GM18499 (cell line): ENCODE results near the gene FSHB.
"Not testable (repeated sequence)": the region's sequence is repeated elsewhere in the genome, so short reads cannot be mapped to it uniquely, and the experiment has no call there.

ENCODE experiments used
- ATAC-seq: cut with Tn5 transposase; IDR thresholded peaks from one replicate; pipeline ENCODE4 v1.9.1; 2021; ENCODE audit warnings: moderate number of reproducible peaks; ENCODE audit not compliant: insufficient read depth, unreplicated experiment

The FSHB gene

DNA sequence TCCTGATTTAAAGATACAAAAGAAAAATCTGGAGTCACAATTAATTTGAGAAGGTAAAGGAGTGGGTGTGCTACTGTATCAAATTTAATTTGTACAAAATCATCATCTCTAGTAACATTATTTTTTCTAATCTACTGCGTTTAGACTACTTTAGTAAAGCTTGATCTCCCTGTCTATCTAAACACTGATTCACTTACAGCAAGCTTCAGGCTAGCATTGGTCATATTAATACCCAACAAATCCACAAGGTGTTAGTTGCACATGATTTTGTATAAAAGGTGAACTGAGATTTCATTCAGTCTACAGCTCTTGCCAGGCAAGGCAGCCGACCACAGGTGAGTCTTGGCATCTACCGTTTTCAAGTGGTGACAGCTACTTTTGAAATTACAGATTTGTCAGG, at the start of gene FSHB:
TSS of gene FSHB (plus strand) at position 301 of the 400 bp plus-strand sequence. CDS start 889 bp downstream, outside the sequence.
- no peak for ATAC-seq

GRCh38 chr11:30186748-30187147, 44.1 kb upstream of the FSHB start:
- ATAC-seq: no peak

GRCh38 chr11:30192620-30193019, 38.2 kb upstream of the FSHB start:
- no peak for ATAC-seq

DNA sequence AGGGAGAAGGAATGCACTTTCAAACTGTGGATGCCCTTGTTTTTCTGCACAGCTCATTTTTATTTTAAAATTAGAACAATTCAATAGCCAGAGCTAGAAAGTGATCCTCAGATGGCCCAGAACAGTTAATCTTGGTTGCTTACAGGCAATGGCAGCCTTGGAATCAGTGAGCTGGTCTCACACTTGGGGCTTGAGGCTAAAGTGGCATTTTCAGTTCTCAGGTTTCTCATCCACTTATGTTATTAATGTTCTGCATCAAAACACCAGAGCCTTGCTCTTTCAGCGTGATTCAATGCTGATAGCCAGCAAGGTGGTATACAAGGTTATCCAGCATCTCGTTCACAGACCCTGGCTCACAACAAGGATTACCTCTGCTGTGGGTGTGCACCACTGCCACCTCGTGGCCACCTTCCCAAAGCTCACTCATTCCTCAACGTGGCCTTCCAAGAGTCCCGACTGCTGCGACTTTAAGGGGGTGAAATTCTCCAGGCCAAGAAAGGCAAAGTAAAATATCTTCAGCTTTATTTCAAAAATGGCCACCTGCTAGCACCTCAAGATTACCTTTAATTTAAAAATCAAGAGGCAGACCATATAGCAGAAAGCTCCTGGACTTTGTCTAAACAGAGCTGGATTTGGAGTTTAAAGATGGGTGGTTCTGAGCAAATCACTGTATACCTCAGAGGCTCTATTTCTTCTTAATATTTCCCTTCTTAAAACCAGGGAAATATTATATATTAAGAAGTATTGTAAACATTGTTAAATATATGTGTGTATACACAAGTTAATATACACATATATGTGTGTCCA, 34.2 kb upstream of the FSHB start:
- peak; percentile 83 for ATAC-seq

DNA sequence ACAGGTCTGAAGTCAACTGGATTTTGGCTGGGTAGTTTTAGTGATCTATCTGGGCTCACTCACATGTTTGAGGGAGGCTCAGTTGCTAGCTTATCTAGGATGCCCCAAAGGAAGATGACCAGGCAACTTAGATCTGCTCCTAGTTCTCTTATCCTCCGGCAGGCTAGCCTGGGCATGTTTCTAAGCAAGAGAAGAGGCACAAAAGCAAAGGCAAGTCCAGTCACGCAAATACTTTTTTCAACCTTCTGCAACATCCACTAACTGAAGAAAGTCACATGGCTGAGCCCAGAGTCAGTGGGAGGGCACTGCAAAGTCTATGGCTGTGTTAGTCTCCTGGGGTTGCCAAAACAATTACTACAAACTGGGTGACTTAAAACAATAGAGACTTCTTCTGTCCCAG, 32.9 kb upstream of the FSHB start:
- ATAC-seq: no peak

DNA sequence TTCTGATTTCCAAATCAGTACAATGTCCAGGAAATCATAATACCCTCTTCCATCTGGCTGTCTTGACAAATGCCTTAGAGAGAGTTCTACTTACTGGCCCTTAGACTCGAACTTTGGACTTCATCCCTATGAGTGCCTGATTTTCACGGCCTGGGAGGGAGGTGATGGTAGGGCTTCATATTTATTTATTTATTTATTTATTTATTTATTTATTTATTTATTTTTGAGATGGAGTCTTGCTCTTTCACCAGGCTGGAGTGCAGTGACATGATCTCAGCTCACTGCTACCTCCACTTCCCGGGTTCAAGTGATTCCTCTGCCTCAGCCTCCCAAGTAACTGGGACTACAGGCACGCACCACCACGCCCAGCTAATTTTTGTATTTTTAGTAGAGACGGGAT, 27.8 kb upstream of the FSHB start:
- ATAC-seq: not testable (repeated sequence)

DNA sequence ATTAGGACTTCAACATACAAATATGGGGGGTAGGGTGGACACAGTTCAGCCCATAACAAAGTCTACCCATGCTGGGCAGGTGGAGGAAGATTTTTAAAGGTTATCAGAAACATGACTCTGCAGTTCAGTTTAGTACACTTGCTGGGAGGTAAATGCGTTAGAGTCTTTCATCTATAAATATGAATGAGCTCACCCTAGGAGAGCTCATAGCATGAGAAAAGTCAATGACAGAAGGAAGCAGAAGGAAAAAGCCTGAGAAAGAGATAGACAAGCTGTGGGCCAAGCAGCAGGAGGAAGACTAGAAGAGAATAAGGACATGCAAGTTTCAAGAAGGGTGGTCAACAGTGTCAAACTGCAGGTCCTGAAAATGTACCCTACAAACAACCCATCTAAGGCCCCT, 27.0 kb upstream of the FSHB start:
- no peak for ATAC-seq

DNA sequence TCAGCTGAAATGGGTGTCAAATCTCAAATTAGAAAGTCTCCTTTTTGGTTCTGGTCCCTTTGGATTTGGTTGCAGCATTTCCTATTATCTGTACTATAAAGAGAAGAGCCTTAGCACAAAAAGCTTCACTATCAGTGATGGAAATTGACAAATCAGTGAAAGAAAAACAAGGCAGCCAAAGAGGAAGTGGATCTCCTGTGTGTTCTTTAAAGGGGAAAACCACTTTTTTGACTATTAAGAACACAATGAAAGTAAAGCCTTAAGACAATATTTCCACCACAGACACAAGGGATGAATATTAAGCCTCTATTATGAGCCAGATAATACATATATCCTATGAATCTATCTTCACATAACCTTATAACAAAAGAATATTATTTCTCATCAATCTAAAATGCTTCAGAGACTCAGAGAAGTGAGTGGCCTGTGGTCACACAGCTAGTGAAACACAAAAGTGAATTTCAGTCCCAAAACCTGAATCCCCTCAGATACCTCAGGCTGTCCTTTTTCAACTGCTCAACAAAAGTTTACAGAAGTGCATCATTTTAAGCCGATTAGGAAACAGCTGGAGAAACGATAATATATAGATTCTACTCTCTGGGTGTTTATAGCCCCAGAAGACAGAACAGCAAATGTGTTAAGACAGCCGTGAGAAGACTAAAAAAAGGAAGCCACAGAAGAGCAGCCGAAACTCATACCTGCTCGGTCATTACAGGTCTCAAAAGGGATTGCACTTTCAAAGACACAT, 24.4 kb upstream of the FSHB start:
- peak; percentile 84 for ATAC-seq

DNA sequence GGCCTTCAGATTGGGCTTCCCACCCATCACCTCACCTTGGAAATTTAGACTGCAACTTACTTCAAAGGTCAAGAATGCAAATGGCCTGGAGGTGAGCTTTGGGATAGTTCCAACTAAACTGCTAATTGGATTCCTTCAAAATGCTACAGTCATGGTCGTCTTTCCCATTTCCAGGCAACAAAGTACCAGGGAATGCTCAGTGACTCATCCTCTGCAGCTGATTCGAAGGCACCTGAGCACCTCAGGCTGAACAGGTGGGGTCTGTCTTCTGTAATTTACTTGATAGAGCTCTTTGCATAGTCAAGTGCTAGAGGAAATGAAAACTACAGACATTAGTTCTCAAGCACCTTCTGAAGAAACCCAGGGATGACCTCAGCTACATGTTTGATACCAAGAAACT, 20.5 kb upstream of the FSHB start:
- no peak for ATAC-seq

DNA sequence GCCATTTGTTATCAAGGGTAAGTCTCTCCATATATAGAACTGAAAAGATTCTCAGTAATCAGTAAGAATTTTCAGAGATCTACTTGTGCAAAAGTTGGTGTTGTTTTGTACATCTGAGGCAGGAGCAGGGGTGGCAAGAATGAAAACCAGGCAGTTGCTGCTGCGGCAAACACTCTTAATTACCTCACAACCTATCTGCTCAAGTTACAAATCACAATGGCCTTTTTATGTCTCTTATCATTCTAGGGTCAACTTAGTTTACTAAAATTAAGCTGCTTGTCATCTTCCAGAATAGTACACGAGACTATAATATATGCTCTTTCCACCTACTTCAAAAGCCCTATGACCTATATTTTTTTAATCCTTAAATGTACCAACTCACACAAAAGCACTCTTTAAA, 14.3 kb upstream of the FSHB start:
- ATAC-seq: no peak

DNA sequence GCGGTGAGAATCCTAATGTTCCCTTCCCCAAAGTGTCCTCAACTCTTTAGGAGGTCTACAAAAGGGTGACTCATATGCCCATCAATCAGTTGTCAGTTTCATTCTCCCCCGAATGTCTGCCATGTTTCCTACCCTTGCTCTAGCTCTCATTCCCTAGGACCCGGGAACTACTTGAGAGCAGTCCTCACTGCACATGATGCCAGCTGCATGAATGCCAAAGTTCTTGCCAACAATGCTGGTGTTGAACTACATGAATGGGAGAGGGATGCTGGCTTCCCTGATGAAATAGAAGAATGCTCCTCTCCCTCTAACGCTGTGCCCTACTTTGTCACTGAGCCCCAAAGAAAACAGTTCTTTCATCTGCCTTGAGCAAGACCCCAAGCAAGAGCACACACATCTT, 12.5 kb upstream of the FSHB start:
- no peak for ATAC-seq

GRCh38 chr11:30225642-30226041, 5.2 kb upstream of the FSHB start:
- no peak for ATAC-seq

- ATAC-seq: no peak
Measured at GRCh38 chr11:30228323-30228884, 2.4 kb upstream of the FSHB start.

DNA sequence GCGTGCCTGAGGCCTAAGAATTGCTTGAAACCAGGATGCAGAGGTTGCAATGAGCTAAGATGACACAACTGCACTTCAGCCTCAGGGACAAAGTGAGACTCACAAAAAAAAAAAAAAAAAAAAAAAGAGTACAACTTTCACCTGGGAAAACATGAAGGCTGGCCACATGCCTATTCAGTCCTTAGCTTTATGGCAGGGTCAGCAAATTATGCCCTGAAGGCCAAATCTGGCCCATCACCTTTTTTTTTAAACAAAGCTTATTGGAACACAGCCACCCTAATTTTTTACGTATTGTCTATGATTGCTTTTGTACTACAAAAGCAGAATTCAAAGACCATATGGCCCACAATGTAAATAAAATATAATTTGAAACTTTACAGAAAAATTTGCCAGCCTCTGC, 8.2 kb downstream of the FSHB start:
- ATAC-seq: no peak

DNA sequence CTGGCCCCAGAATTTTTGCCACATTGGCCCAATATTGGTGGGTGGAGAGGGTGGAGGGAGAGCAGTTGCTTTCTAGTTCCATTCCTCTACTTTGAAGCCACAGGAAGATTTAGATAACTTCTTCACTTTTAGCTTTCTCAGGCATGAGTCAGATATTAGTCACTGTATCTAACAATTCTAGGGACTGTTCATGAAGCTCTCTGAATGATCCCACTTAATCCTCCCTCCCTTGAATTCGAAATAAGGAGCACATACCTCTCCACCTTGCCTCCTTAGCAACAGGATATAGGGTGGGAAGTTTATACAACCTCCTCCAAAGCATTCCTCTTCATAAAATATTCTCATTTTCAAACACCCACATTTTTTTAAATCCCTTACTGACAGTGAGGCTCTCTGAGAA, 13.5 kb downstream of the FSHB start:
- ATAC-seq: no peak

DNA sequence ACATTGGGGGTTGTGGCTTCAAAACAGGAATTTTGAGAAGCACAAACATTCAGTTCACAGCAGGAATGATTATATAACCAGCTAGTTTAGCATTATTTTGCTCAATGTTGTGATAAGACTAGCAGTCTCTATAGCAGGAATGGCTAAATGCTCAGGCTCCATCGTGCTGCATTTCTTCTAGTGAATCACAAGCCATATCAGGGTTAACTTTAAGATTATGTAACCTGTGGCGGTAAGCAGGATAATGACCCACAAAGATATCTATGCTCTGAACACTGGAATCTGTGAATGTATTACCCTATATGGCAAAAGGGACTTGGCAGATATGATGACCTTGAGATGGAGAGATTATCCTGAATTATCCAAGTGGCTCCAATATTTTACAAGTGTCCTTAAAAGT, 14.8 kb downstream of the FSHB start:
- no peak for ATAC-seq

DNA sequence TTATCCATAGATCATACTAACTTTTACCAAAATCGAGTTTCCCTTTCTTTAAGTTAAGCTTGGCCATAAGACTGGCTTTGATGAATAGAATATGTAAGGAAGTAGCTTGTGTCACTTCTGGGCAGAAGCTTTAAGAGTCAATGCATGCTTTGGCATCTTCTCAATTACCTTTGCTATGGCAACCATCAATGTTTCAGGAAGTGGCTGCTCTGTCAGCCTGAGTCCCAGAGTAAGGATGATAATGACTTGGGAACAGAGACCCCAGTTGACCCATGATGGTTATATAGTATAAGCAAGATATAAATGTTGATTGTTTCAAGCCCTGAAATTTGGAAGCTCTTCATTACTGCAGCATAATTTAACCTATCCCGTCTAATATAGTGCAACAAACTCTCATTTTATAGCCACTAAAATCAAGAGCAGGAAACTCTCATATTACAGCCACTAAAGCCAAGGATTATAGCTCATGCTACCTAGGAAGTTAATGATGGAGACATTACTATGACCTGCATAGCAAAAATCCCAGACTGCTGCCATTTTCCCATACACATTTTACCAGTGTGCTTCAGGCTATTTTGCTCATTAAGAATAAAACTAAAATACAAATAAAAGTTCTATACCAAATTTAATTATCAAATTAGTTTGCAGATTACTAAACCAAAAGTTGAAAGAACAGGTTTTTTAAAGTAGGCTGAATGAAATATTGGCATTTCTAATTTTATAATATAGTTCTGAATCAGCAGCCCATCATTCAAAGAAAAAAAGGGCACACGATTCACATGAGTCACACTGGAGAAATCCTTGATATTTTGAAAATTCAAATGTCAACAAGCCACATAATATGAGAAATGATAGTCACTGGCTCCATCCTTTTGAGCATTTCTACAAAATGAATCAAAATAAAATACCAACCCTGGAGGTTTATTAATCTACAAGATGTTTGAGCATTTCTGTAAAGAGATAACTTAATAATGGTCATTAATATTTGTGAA, 23.8 kb downstream of the FSHB start:
- ATAC-seq: no peak

DNA sequence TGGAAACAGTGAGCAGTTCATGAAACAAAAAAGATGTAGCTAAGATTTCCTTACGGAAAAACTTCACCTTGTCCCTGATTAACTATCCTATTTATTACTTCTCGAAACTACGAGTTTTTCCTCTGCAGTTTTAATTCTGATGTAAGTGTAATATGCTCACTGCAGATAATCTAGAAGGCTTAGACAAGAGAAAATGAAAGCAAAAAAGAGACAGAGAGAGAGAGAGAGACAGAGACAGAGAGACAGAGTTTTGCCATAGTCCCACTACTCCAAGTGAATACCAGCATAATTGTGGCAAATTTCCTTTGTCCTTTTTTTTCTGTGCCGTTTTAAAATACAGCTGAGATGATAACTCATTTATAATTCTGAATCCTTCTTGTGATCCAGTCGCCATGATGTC, 24.8 kb downstream of the FSHB start:
- no peak for ATAC-seq

- no peak for ATAC-seq
Measured at GRCh38 chr11:30257058-30257457, 26.2 kb downstream of the FSHB start.

- ATAC-seq: no peak
Measured at GRCh38 chr11:30258679-30259078, 27.9 kb downstream of the FSHB start.
